Astrocyte of the hippocampus (primary cell): ENCODE measurements around the gene ZNF133.

ENCODE experiments used
- DNase-seq: peaks from one replicate; pipeline ENCODE4 v3.0.0; 2011; ENCODE audit warnings: low read depth, low spot score

The ZNF133 gene

GRCh38 chr20:18361678-18362077, 73.4 kb downstream of the ZNF133 start:
- DNase-seq, result no peak

DNA sequence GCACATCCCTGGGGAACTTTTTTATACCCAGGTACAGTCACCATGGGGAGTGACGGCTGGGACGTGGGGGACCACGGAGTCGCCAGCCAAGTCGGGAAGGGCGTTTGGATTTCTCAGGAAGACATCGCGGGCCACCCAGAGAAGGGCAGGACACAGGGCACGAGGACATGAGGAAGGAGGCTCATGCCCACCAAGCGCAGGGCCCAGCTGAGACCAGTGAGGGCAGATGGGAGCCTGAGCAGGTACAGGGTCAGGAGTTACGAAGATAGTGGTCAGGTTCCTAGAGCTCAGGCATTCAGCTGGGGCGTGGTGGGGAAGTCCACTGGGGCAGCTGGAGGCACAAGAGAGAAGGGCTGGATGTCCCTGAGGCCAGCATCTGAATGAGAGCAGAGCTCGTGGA, 74.6 kb downstream of the ZNF133 start:
- DNase-seq, result no peak

DNA sequence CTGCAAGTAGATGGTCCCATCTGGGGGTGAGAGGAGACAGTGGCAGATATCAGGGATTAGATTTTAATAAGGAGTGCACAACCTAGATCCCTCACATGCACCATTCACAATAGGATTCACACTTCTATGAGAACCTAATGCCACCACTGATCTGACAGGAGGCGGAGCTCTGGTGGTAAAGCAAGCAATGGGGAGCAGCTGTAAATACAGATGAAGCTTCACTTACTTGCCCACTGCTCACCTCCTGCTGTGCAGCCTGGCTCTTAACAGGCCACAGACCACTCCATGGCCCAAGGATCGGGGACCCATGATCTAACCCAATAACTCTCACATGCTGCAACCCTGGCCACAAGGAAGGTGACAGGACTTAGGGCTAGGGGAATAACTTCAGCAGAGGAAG, 75.4 kb downstream of the ZNF133 start:
- DNase-seq, result no peak

- no peak for DNase-seq
Measured at GRCh38 chr20:18364768-18365167, 76.4 kb downstream of the ZNF133 start.
